Transverse colon (tissue), 4 donors: ENCODE results near the gene CHRM4. TPM values are rescaled to one million over a fixed set of nuclear protein-coding genes. Genes with fewer than 3 reads are reported as not detected.
"Not testable (repeated sequence)": the region's sequence is repeated elsewhere in the genome, so short reads cannot be mapped to it uniquely, and the experiment has no call there.

Experiments
- DNase-seq: peaks from one replicate; pipeline ENCODE4 v3.0.0-alpha.2; 2019
- H3K27ac ChIP-seq, 4 donors: fragments of 200-600 bp; sonication (generic); 2 replicates each; pipeline ENCODE4 v1.5.1; 2016 to 2018; ENCODE audit warnings: inconsistent platforms in 4 of 4
- H3K27me3 ChIP-seq: fragments of 200-600 bp; sonication (generic); 2 replicates; pipeline ENCODE4 v1.5.1; 2017; ENCODE audit warnings: inconsistent platforms
- H3K36me3 ChIP-seq, 4 donors: fragments of 200-600 bp; sonication (generic); 2 replicates each; pipeline ENCODE4 v1.5.1; 2017 to 2019; ENCODE audit warnings: inconsistent platforms in 4 of 4
- H3K4me1 ChIP-seq, 4 donors: fragments of 200-600 bp; sonication (generic); 2 replicates each; pipeline ENCODE4 v1.5.1; 2017 to 2020; ENCODE audit warnings: inconsistent platforms in 4 of 4
- H3K4me3 ChIP-seq, 4 donors: fragments of 200-600 bp; sonication (generic); 1 replicate in 1 of 4; 2 replicates in 3 of 4; pipeline versions ENCODE4 v1.5.1 to v1.6.1; 2017 to 2019; ENCODE audit warnings: inconsistent platforms in 4 of 4
- H3K9me3 ChIP-seq, 2 donors: fragments of 200-600 bp; sonication (generic); 2 replicates each; pipeline ENCODE4 v1.5.1; 2017 to 2019; ENCODE audit warnings: inconsistent platforms in 2 of 2
- EP300 ChIP-seq: sonication (generic); formaldehyde crosslinking; IDR thresholded peaks from one replicate; pipeline ENCODE4 v1.6.1; 2017; ENCODE audit warnings: antibody characterized with exemption, low read depth
- POLR2A ChIP-seq: fragments of 450-650 bp; IDR thresholded peaks from one replicate; pipeline ENCODE4 v1.6.1; 2016; ENCODE audit warnings: antibody characterized with exemption, mild to moderate bottlenecking, moderate library complexity
- POLR2AphosphoS5 ChIP-seq, 3 donors: sonication (generic); formaldehyde crosslinking; IDR thresholded peaks; one replicate each; pipeline ENCODE4 v1.6.1; 2016; ENCODE audit warnings: antibody characterized with exemption in 3 of 3
- WGBS, 2 donors: methylation state at CpG; one replicate each; pipeline ENCODE4 v1.1.5; 2018; ENCODE audit warnings: low coverage in 1 of 2; 5-methylcytosine and 5-hydroxymethylcytosine counted together
- in situ Hi-C, 4 donors: fragments of 200-750 bp; cut with MboI; loops; one replicate each; pipeline versions ENCODE4 v1.15.0 to v1.15.1; 2017; ENCODE audit warnings: low sequenced_read_pairs in 3 of 4, low pct_ligation_motif_present in 1 of 4, low pct_unique_long_range_greater_than_20kb in 1 of 4
- intact Hi-C: fragments of 100-400 bp; cut with DNase I; formaldehyde crosslinking; loops from one replicate; pipeline ENCODE4 v1.15.1; 2023; ENCODE audit warnings: low total_unique reads
- total RNA-seq, 4 donors: library from RNA; depleted of rRNA; stranded (reverse); fragments of >200 nt; gene quantifications; one replicate each; pipeline ENCODE4 v1.1.0, GENCODE V29; 2016
- TF ChIP-seq, protein P1 (sequence below), 5 experiments: fragments of 200-600 bp in 3 of 5; fragments of 450-650 bp in 2 of 5; sonication (generic) in 3 of 5; IDR thresholded peaks; 1 replicate in 2 of 5; 2 replicates in 3 of 5; pipeline ENCODE4 v1.5.1; 2016 to 2017; ENCODE audit warnings: antibody characterized with exemption in 5 of 5, inconsistent platforms in 3 of 5, mild to moderate bottlenecking in 2 of 5, moderate library complexity in 1 of 5

CHRM4 gene
- total RNA-seq, 4 donors from 2014 or later: 0.82 to 3.3 TPM; not detected in 2

DNA sequence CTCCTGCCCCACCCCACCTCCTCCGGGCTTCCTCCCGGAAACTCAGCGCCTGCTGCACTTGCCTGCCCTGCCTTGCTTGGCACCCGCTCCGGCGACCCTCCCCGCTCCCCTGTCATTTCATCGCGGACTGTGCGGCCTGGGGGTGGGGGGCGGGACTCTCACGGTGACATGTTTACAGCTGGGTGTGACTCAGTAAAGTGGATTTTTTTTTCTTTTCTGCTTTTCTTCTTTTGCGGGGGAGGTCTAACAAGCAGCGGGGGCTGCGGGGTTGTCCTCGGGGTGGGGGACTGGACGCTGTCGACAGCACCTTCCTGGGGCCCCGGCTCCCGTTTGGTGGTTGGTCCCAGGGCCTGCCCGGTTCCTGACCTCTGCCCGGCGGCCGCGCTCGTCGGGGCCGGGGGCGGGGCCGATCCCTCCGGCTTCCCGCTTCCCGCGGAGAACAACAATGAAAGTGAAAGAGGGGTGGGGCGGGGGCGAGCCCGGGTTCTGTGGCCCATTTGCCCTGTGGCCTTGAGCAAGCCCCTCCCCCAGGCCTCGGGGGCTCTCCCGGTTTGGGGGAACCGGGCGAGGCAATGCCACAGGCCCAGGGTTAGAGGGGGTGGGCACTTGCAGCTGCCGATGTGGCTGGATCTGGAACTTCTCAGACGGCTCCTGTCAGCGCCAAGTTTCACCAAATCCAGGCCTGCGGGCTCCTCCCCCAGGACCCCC, 11.1 kb downstream of the CHRM4 start:
- Histone ChIP-seq H3K27me3 (peaks cover 24% of the 10 kb centered on the region), H3K4me1 (peaks cover 9 to 47% (median 34%) of the 10 kb centered on the region in 4 donors), H3K27ac (peak overlapping the region; percentile 66 to 87 (median 79)), H3K9me3 (no peaks in the 10 kb centered on the region), H3K4me3 (peak overlapping the region; percentile 55 to 83 (median 71)), H3K36me3 (peaks cover 0 to 5% (median 0%) of the 10 kb centered on the region in 4 donors)
- peak; percentile 87 for DNase-seq
- TF ChIP-seq, protein P1, sequence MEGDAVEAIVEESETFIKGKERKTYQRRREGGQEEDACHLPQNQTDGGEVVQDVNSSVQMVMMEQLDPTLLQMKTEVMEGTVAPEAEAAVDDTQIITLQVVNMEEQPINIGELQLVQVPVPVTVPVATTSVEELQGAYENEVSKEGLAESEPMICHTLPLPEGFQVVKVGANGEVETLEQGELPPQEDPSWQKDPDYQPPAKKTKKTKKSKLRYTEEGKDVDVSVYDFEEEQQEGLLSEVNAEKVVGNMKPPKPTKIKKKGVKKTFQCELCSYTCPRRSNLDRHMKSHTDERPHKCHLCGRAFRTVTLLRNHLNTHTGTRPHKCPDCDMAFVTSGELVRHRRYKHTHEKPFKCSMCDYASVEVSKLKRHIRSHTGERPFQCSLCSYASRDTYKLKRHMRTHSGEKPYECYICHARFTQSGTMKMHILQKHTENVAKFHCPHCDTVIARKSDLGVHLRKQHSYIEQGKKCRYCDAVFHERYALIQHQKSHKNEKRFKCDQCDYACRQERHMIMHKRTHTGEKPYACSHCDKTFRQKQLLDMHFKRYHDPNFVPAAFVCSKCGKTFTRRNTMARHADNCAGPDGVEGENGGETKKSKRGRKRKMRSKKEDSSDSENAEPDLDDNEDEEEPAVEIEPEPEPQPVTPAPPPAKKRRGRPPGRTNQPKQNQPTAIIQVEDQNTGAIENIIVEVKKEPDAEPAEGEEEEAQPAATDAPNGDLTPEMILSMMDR (IDR thresholded peaks at IDR 0.05): no peak
- peak; percentile 25 for TF ChIP-seq POLR2A
- peak in 2 of 3 donors; percentile 21 to 36 for TF ChIP-seq POLR2AphosphoS5 (IDR thresholded peaks at IDR 0.05)
- TF ChIP-seq EP300: no peak
- intact Hi-C loops (no loop called here), in situ Hi-C loops (loop anchor here in 2 of 4 donors (25.0 kb wide), 1 partner anchor 157 kb away; no protein-coding TSS in a partner anchor)
- 1% methylated on average over 26 of the region's 45 CpGs; no CpG with 5 or more reads in 1 of the 2 donors for WGBS, 2 donors

DNA sequence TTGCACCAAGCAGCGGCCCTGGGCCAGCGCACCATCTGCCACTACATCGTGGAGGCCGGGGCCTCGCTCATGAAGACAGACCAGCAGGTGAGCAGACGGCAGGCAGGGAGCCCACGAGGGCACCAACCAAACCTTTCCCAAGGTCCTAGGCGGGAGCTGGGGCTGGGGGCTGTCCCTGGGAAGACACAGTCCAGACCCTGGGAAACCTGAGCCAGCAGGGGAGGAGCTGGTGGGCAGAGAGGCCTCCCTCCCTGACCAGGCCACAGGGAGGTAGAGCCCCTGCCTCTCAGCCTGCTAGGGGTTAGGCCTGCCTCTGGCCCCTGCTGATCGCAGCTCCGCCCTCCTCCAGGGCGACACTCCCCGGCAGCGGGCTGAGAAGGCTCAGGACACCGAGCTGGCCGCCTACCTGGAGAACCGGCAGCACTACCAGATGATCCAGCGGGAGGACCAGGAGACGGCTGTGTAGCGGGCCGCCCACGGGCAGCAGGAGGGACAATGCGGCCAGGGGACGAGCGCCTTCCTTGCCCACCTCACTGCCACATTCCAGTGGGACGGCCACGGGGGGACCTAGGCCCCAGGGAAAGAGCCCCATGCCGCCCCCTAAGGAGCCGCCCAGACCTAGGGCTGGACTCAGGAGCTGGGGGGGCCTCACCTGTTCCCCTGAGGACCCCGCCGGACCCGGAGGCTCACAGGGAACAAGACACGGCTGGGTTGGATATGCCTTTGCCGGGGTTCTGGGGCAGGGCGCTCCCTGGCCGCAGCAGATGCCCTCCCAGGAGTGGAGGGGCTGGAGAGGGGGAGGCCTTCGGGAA, 11.9 kb downstream of the CHRM4 start:
- intact Hi-C loops: not testable (repeated sequence)
- WGBS, 2 donors: 65% methylated on average over 5 of the region's 36 CpGs; no CpG with 5 or more reads in 1 of the 2 donors

DNA sequence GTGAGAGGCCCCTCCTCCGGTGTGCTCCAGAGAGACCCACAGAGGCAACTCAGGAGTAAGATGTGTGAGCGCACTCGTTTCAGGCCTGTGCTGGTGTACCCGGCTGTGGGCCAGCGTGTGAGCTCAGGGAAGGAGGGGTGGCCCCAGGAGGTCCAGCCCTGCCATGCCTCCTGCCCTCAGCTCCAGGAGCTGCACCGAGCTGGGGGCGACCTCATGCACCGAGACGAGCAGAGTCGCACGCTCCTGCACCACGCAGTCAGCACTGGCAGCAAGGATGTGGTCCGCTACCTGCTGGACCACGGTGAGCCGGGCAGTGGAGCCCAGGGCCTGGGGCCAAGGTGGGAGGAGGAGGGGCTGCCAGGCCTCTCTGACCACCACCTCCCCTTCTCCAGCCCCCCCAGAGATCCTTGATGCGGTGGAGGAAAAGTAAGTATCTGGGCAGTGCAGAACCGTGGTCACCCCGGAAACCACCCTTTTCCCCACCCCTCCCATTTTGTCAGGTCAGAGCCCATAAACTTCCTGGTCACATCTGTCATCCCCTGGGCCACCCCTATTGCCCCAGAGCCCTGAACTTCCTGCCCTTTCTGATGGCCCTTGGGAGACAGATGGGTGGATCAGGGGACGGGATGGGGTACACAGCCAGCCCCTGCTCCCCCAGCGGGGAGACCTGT, 12.6 kb downstream of the CHRM4 start:
- H3K36me3 ChIP-seq: peaks cover 0 to 16% (median 4%) of the 10 kb centered on the region in 4 donors
- no peak for DNase-seq
- H3K27me3 ChIP-seq: peaks cover 16% of the 10 kb centered on the region
- H3K9me3 ChIP-seq: no peaks in the 10 kb centered on the region
- 78% methylated on average over 18 of the region's 20 CpGs; no CpG with 5 or more reads in 1 of the 2 donors for WGBS, 2 donors
- intact Hi-C loops (no loop called here), in situ Hi-C loops (loop anchor here in 2 of 4 donors (25.0 kb wide), 1 partner anchor 158 kb away; no protein-coding TSS in a partner anchor)
- peaks cover 9 to 41% (median 32%) of the 10 kb centered on the region in 4 donors for H3K4me1 ChIP-seq
- TF ChIP-seq POLR2AphosphoS5 (IDR thresholded peaks at IDR 0.05) (no peak), POLR2A (no peak), EP300 (no peak)
- TF ChIP-seq, protein P1 (IDR thresholded peaks at IDR 0.05): no peak
- H3K4me3 ChIP-seq: no peak overlapping the region
- H3K27ac ChIP-seq: peak overlapping the region; percentile 66 to 87 (median 79)

More for the DNA sequence above, 11.9 kb downstream of the CHRM4 start:
- peak; percentile 46 for DNase-seq
- in situ Hi-C loops: loop anchor here in 2 of 4 donors (25.0 kb wide), 1 partner anchor 158 kb away; no protein-coding TSS in a partner anchor
- peaks cover 9 to 47% (median 34%) of the 10 kb centered on the region in 4 donors for H3K4me1 ChIP-seq
- TF ChIP-seq POLR2A (peak; percentile 34), POLR2AphosphoS5 (IDR thresholded peaks at IDR 0.05) (peak in 1 of 3 donors; percentile 3)
- peak overlapping the region; percentile 66 to 87 (median 79) for H3K27ac ChIP-seq
- H3K27me3 ChIP-seq: peaks cover 23% of the 10 kb centered on the region
- H3K36me3 ChIP-seq: peaks cover 0 to 12% (median 3%) of the 10 kb centered on the region in 4 donors
- peak overlapping the region in 3 of 4 donors; percentile 55 to 81 (median 61) for H3K4me3 ChIP-seq
- H3K9me3 ChIP-seq: not testable (repeated sequence)

DNA sequence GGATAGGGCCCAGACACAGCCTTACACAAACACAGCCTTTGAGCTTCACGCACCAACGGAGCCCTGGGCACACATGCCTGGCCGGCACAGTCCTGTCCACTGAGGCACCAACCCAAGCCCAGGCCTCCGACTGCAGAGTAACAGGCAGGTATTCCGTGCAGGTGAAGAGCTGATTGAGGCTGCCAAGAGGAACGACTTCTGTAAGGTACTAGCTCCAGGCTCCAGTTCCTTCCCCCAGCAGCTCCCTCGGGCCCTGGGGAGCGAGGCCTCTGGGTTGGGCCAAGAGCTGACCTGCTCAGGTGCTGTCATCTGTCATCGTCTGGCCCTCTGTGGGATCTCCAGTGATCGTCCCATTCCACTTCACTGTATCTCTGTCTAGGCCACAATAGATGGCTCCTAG, 13.3 kb downstream of the CHRM4 start:
- in situ Hi-C loops: loop anchor here in 2 of 4 donors (25.0 kb wide), 1 partner anchor 159 kb away; no protein-coding TSS in a partner anchor
- DNase-seq: no peak
- Histone ChIP-seq H3K9me3 (no peaks in the 10 kb centered on the region), H3K27ac (no peak overlapping the region), H3K4me1 (peaks cover 9 to 35% (median 25%) of the 10 kb centered on the region in 4 donors), H3K36me3 (peaks cover 0 to 16% (median 7%) of the 10 kb centered on the region in 4 donors), H3K4me3 (no peak overlapping the region), H3K27me3 (peaks cover 16% of the 10 kb centered on the region)
- WGBS, 2 donors: 92% methylated on average over 10 of the region's 10 CpGs; no CpG with 5 or more reads in 1 of the 2 donors
- intact Hi-C loops: no loop called here
- no peak for TF ChIP-seq POLR2A
- TF ChIP-seq, protein P1 (IDR thresholded peaks at IDR 0.05): no peak
- no peak for TF ChIP-seq POLR2AphosphoS5 (IDR thresholded peaks at IDR 0.05)
- TF ChIP-seq EP300: no peak
